ENCODE results near the gene ESYT3. TPM values are rescaled to one million over a fixed set of nuclear protein-coding genes. Genes with fewer than 3 reads are reported as not detected.

The ESYT3 gene
- total RNA-seq, 1 donor from 2014 or later: 66.4 TPM

GRCh38 chr3:138472141-138472825, 37.9 kb downstream of the ESYT3 start:
- intact Hi-C loops (cut with DNase I): no loop called here
- Histone ChIP-seq H3K4me1 (peaks cover 14% of the 10 kb centered on the region), H3K4me3 (no peak overlapping the region), H3K9me3 (no peaks in the 10 kb centered on the region), H3K27me3 (no peaks in the 10 kb centered on the region), H3K27ac (peak overlapping the region; percentile 2), H3K36me3 (no peaks in the 10 kb centered on the region)
- DNase-seq (peak; percentile 35), ATAC-seq (no peak)
- TF ChIP-seq CTCF (IDR thresholded peaks at IDR 0.05): no peak

- H3K36me3 ChIP-seq: no peaks in the 10 kb centered on the region
- DNase-seq (peak; percentile 40), ATAC-seq (no peak)
- no peaks in the 10 kb centered on the region for H3K27me3 ChIP-seq
- intact Hi-C loops (cut with DNase I): no loop called here
- no peak overlapping the region for H3K4me3 ChIP-seq
- no peaks in the 10 kb centered on the region for H3K9me3 ChIP-seq
- peaks cover 14% of the 10 kb centered on the region for H3K4me1 ChIP-seq
- no peak overlapping the region for H3K27ac ChIP-seq
- TF ChIP-seq CTCF (IDR thresholded peaks at IDR 0.05): no peak
Measured at GRCh38 chr3:138473391-138473790, 39.0 kb downstream of the ESYT3 start.

- ATAC-seq (peak; percentile 70), DNase-seq (peak; percentile 89)
- Histone ChIP-seq H3K36me3 (no peaks in the 10 kb centered on the region), H3K4me3 (no peak overlapping the region), H3K27ac (no peak overlapping the region), H3K27me3 (no peaks in the 10 kb centered on the region), H3K9me3 (no peaks in the 10 kb centered on the region), H3K4me1 (peaks cover 9% of the 10 kb centered on the region)
- intact Hi-C loops (cut with DNase I): no loop called here
- TF ChIP-seq CTCF (IDR thresholded peaks at IDR 0.05): no peak
Measured at GRCh38 chr3:138474163-138474562, 39.7 kb downstream of the ESYT3 start.

- intact Hi-C loops (cut with DNase I): no loop called here
- Histone ChIP-seq H3K9me3 (no peaks in the 10 kb centered on the region), H3K27me3 (no peaks in the 10 kb centered on the region), H3K27ac (no peak overlapping the region), H3K36me3 (no peaks in the 10 kb centered on the region), H3K4me3 (no peak overlapping the region), H3K4me1 (no peaks in the 10 kb centered on the region)
- TF ChIP-seq CTCF (IDR thresholded peaks at IDR 0.05): no peak
- DNase-seq (no peak), ATAC-seq (peak; percentile 6)
Measured at GRCh38 chr3:138476526-138476925, 42.1 kb downstream of the ESYT3 start.

- peak overlapping the region; percentile 3 for H3K27ac ChIP-seq
- no peak for TF ChIP-seq CTCF (IDR thresholded peaks at IDR 0.05)
- H3K4me1 ChIP-seq: no peaks in the 10 kb centered on the region
- H3K27me3 ChIP-seq: no peaks in the 10 kb centered on the region
- no peaks in the 10 kb centered on the region for H3K9me3 ChIP-seq
- ATAC-seq (peak; percentile 58), DNase-seq (peak; percentile 56)
- no peak overlapping the region for H3K4me3 ChIP-seq
- no peaks in the 10 kb centered on the region for H3K36me3 ChIP-seq
- intact Hi-C loops (cut with DNase I): no loop called here
Measured at GRCh38 chr3:138477120-138477519, 42.7 kb downstream of the ESYT3 start.

- no peaks in the 10 kb centered on the region for H3K4me1 ChIP-seq
- DNase-seq (no peak), ATAC-seq (no peak)
- H3K4me3 ChIP-seq: no peak overlapping the region
- intact Hi-C loops (cut with DNase I): no loop called here
- H3K9me3 ChIP-seq: no peaks in the 10 kb centered on the region
- TF ChIP-seq CTCF (IDR thresholded peaks at IDR 0.05): no peak
- no peaks in the 10 kb centered on the region for H3K27me3 ChIP-seq
- no peaks in the 10 kb centered on the region for H3K36me3 ChIP-seq
- H3K27ac ChIP-seq: peak overlapping the region; percentile 3
Measured at GRCh38 chr3:138477801-138478200, 43.4 kb downstream of the ESYT3 start.
